Neural cell (in vitro differentiated cells): Measurements from ENCODE around the gene CTSF. TPM values are rescaled to one million over a fixed set of nuclear protein-coding genes. Genes with fewer than 3 reads are reported as not detected.

ENCODE experiments used
- H2AFZ ChIP-seq: fragments of 200-600, 300-800 bp; sonication (generic), shearing (Covaris generic); 2 replicates; pipeline ENCODE4 v1.6.0; 2014; ENCODE audit warnings: low read depth, mild to moderate bottlenecking, antibody characterized with exemption, low read length, moderate library complexity
- H3F3A ChIP-seq: fragments of 200-600 bp; shearing (Covaris generic); 2 replicates; pipeline ENCODE4 v1.6.1; 2016; ENCODE audit warnings: mild to moderate bottlenecking, moderate library complexity, mixed read lengths, antibody characterized with exemption, low read length; ENCODE audit not compliant: insufficient read depth, poor library complexity, severe bottlenecking
- H3K27ac ChIP-seq: fragments of 200-600, 300-800 bp; sonication (generic), shearing (Covaris generic); 2 replicates; pipeline ENCODE4 v1.5.1; 2014; ENCODE audit warnings: mild to moderate bottlenecking, low read length, moderate library complexity
- H3K27me3 ChIP-seq: fragments of 300-800, 200-600 bp; sonication (generic), shearing (Covaris generic); 2 replicates; pipeline ENCODE4 v1.6.0; 2014; ENCODE audit warnings: mild to moderate bottlenecking, low read depth, low read length, moderate library complexity; ENCODE audit not compliant: insufficient read depth
- H3K36me3 ChIP-seq: fragments of 300-800, 200-600 bp; sonication (generic), shearing (Covaris generic); 2 replicates; pipeline ENCODE4 v1.5.1; 2014; ENCODE audit warnings: mild to moderate bottlenecking, antibody characterized with exemption, low read length, moderate library complexity; ENCODE audit not compliant: insufficient read depth
- H3K4me2 ChIP-seq: fragments of 300-800, 200-600 bp; sonication (generic), shearing (Covaris generic); 2 replicates; pipeline ENCODE4 v1.6.0; 2014; ENCODE audit warnings: mild to moderate bottlenecking, low read length
- H3K4me3 ChIP-seq: fragments of 300-800, 200-600 bp; sonication (generic), shearing (Covaris generic); 2 replicates; pipeline ENCODE4 v1.5.1; 2014; ENCODE audit warnings: mild to moderate bottlenecking, low read length, moderate library complexity
- H3K79me2 ChIP-seq: fragments of 200-600 bp; shearing (Covaris generic); replicated peaks from 2 replicates; pipeline ENCODE4 v1.6.0; 2014; ENCODE audit warnings: mild to moderate bottlenecking, low read length, moderate library complexity; ENCODE audit not compliant: insufficient read depth
- H3K9ac ChIP-seq: fragments of 300-800, 200-600 bp; sonication (generic), shearing (Covaris generic); 2 replicates; pipeline ENCODE4 v1.6.1; 2016; ENCODE audit warnings: mild to moderate bottlenecking, low read length, mixed read lengths
- H3K9me2 ChIP-seq: fragments of 200-600 bp; shearing (Covaris generic); 2 replicates; pipeline ENCODE4 v1.6.1; 2016; ENCODE audit warnings: mild to moderate bottlenecking, low read length, mixed read lengths; ENCODE audit not compliant: insufficient read depth
- H3K9me3 ChIP-seq: fragments of 200-600, 300-800 bp; sonication (generic), shearing (Covaris generic); 2 replicates; pipeline ENCODE4 v1.6.1; 2016; ENCODE audit warnings: mild to moderate bottlenecking, mixed run types, low read length, moderate library complexity, mixed read lengths
- H4K20me1 ChIP-seq: fragments of 200-600 bp; shearing (Covaris generic); 2 replicates; pipeline ENCODE4 v1.6.1; 2016; ENCODE audit warnings: mild to moderate bottlenecking, mixed run types; ENCODE audit not compliant: insufficient read depth
- CTCF ChIP-seq: fragments of 450-650 bp; IDR thresholded peaks from 2 replicates; pipeline ENCODE4 v1.5.1; 2014; ENCODE audit warnings: antibody characterized with exemption, mild to moderate bottlenecking, moderate library complexity; ENCODE audit not compliant: poor library complexity, severe bottlenecking
- EP300 ChIP-seq: fragments of 450-650 bp; conservative IDR thresholded peaks from 2 replicates; pipeline ENCODE4 v1.6.1; 2014; ENCODE audit warnings: antibody characterized with exemption, mild to moderate bottlenecking, moderate library complexity; ENCODE audit not compliant: poor library complexity, severe bottlenecking
- EZH2 ChIP-seq: fragments of 200-600, 300-800 bp; shearing (Covaris generic), sonication (generic); IDR thresholded peaks from 2 replicates; pipeline ENCODE4 v1.6.1; 2014; ENCODE audit warnings: antibody characterized with exemption, low read length, borderline replicate concordance, mild to moderate bottlenecking; ENCODE audit not compliant: insufficient read depth, poor library complexity, severe bottlenecking
- MXI1 ChIP-seq: fragments of 450-650 bp; conservative IDR thresholded peaks from 2 replicates; pipeline ENCODE4 v1.6.1; 2014; ENCODE audit warnings: antibody characterized with exemption, mild to moderate bottlenecking; ENCODE audit not compliant: poor library complexity, severe bottlenecking
- POLR2AphosphoS5 ChIP-seq: IDR thresholded peaks from 2 replicates; pipeline ENCODE4 v1.6.1; 2012
- RAD21 ChIP-seq: fragments of 450-650 bp; conservative IDR thresholded peaks from 2 replicates; pipeline ENCODE4 v1.6.1; 2014; ENCODE audit warnings: antibody characterized with exemption, mild to moderate bottlenecking, moderate library complexity
- REST ChIP-seq: IDR thresholded peaks from 2 replicates; pipeline ENCODE4 v1.6.1; 2012; ENCODE audit warnings: borderline replicate concordance
- SMC3 ChIP-seq: fragments of 450-650 bp; conservative IDR thresholded peaks from 2 replicates; pipeline ENCODE4 v1.6.1; 2014; ENCODE audit warnings: antibody characterized with exemption, mild to moderate bottlenecking, moderate library complexity; ENCODE audit not compliant: poor library complexity
- TAF1 ChIP-seq: IDR thresholded peaks from 2 replicates; pipeline ENCODE4 v1.6.1; 2012; ENCODE audit warnings: low read depth
- polyA plus RNA-seq: library from polyadenylated mRNA; depleted of rRNA; stranded (reverse); fragments of >200 nt; gene quantifications from 2 replicates; pipeline ENCODE4 v1.2.3, GENCODE V29; 2014

The CTSF gene
- polyA plus RNA-seq, 1 donor from 2014 or later = 2.7 TPM

GRCh38 chr11:66559866-66560676 lies 8.3 kb downstream of the CTSF start:
- Histone ChIP-seq H3K36me3 (no peaks in the 10 kb centered on the region), H4K20me1 (no peaks in the 10 kb centered on the region), H3K9me3 (no peaks in the 10 kb centered on the region), H3K79me2 (no peaks in the 10 kb centered on the region), H3F3A (no peaks in the 10 kb centered on the region), H3K27me3 (no peaks in the 10 kb centered on the region), H3K9ac (no peak overlapping the region), H3K4me3 (no peak overlapping the region), H2AFZ (no peak overlapping the region), H3K27ac (no peak overlapping the region), H3K9me2 (no peaks in the 10 kb centered on the region), H3K4me2 (no peak overlapping the region)
- no peak for TF ChIP-seq MXI1
- no peak for TF ChIP-seq REST
- no peak for TF ChIP-seq EP300
- no peak for TF ChIP-seq EZH2
- no peak for TF ChIP-seq RAD21
- TF ChIP-seq POLR2AphosphoS5 = no peak

- H3K27ac ChIP-seq = no peak overlapping the region
- no peaks in the 10 kb centered on the region for H4K20me1 ChIP-seq
- no peaks in the 10 kb centered on the region for H3K9me3 ChIP-seq
- no peaks in the 10 kb centered on the region for H3F3A ChIP-seq
- no peaks in the 10 kb centered on the region for H3K79me2 ChIP-seq
- no peaks in the 10 kb centered on the region for H3K9me2 ChIP-seq
- no peak overlapping the region for H2AFZ ChIP-seq
- H3K4me3 ChIP-seq = no peak overlapping the region
- TF ChIP-seq MXI1 (no peak), SMC3 (no peak), EZH2 (no peak), REST (no peak), RAD21 (no peak), TAF1 (no peak), EP300 (no peak), CTCF (no peak), POLR2AphosphoS5 (no peak)
- H3K4me2 ChIP-seq = no peak overlapping the region
- no peak overlapping the region for H3K9ac ChIP-seq
- H3K27me3 ChIP-seq = no peaks in the 10 kb centered on the region
- no peaks in the 10 kb centered on the region for H3K36me3 ChIP-seq
These were observed 9.1 kb downstream of the CTSF start for GRCh38 chr11:66559142-66559865.
